SIG-M5 (cell line): Measurements from ENCODE around the gene PLBD1.

Source experiments
- DNase-seq: peaks from one replicate; lab custom pipeline; 2025; lab: John Stamatoyannopoulos, UW

PLBD1 gene

DNA sequence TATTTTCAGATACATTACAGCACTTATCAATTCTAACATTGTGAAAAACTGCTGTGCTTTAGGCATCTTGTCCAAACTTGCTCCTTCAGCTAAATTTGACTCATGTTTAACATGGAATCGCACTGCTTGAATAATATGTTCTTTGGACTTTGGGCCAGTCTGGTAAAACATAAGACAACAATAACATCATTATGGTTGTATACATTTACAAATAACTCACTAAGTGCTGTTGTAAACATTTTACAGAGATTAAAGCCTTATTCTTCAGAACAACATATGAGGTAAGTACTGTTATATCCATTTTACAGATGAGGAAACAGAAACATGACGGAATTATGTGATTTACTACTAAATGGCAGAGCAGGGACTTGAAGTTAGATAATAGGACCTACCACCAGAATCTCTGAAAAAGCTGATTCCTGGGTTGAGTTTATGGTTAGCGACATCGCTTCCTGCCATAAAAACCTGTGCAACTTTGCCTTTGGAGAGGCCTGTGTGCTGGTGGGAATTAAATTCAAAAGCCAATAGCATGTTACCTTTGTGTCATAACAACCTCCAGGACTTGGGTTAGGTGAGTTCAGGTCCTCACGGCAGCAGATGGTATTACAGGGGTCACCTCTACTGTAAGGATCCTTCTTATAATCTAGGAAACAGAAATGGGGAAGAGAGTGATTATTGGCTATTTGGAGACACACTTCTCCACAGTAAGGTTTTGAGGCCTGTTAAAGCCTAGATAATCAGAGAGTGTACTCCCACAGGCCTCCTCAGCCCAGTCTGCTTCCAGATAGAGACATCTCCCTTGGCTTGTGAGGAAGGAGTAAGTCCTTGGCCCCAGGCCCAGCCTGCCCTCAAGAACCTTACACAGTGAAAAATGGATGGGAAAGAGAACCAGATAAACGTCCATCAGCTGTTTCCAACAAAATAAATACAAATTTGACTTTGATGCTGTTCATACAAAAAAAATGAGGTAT is 61.8 kb downstream of the PLBD1 start:
- DNase-seq, result no peak

DNA sequence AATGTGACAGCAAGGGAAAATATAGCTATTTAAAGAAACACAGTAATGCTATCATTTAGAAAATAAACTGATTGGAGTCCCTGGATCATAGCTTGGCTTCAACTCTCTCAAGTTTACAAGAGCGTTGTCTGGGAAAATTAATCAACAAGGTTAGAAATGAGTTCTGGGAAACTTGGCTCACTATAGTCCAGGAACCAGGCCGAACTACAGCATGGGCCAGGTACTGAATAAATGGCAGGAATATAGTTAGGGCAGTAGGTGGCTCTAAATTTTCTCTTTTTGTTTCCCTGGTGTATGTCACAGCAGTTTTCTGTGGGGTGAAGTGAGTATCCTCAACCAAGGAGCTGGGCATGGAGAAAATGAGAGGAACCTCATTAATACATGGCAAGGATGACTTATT is 72.4 kb downstream of the PLBD1 start:
- DNase-seq, result no peak

- no peak for DNase-seq
Observed at GRCh38 chr12:14482886-14483285, 84.8 kb downstream of the PLBD1 start.

GRCh38 chr12:14482361-14482760 is 85.3 kb downstream of the PLBD1 start:
- no peak for DNase-seq

- no peak for DNase-seq
Observed at GRCh38 chr12:14481201-14481600, 86.5 kb downstream of the PLBD1 start.

DNA sequence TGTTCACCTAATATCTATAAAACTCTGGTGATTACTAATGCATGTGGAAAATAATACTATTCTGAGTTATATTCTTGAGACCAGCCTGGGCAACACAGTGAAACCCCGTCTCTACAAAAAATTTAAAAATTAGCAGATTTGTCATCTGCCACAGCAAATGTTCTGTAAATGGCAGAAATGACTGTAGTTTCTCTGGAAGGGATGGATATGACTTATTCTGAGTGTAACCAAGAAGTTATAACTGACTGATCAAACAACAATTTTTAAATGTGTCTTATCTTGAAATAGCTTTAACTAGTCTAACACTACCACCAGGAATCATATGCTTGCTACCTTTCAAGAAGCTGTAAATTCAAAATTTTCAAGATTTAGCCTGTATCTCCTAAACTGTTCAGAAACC is 88.7 kb downstream of the PLBD1 start:
- no peak for DNase-seq

DNA sequence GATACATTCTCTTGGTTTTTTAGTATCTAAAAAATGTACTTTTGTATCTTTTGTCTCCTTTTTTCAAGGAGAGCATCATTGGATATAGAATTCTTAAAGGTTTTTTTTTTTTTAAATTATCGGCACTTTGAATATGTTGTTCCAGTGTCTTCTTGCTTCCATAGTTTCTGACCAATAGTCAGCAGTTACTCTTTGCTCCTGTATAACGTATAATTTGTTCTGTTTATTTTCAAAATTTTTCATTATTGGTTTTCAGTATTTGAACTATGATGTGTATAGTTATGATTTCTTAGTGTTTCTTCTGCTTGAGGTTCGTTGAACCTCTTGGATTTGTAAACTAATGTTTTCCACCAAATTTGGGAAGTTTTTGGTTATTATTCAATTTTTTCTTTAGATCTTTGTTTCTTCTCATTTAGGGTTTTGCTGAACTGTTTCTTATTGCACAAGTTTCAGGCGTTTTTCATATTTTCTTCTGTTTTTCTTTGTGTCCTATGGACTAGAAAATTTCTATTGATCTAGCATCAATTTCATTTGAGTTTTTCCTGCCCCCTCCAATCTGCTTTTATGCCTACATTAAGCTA is 93.9 kb downstream of the PLBD1 start:
- no peak for DNase-seq

DNA sequence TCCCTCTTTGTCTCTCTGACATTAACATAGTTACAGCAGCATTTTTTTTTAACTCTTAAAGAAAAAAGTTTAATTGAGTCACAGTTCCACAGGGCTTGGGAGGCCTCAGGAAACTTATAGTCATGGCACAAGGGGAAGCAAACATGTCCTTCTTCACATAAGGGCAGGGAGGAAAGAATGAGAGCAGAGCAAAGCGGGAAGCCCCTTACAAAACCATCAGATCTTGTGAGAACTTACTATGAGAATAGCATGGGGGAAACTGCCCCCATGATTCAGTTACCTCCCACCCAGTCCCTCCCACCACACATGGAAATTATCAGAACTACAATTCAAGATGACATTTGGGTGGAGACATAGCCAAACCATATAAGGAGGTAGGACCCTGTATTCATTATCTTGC is 96.2 kb downstream of the PLBD1 start:
- DNase-seq, result no peak

- DNase-seq, result no peak
Observed at GRCh38 chr12:14460212-14460841, 107.4 kb downstream of the PLBD1 start.

- DNase-seq, result no peak
Observed at GRCh38 chr12:14454098-14454907, 113.4 kb downstream of the PLBD1 start.
